CD4-positive, CD25-positive, alpha-beta regulatory T cell (primary cell): ENCODE data around the gene AMN. TPM values are rescaled to one million over a fixed set of nuclear protein-coding genes. Genes with fewer than 3 reads are reported as not detected.

ENCODE experiments used
- ATAC-seq, 2 donors: fragments of 150-1000 bp; cut with Tn5 transposase; one replicate each; pipeline ENCODE4 v1.10.0; 2021; ENCODE audit warnings: low read depth in 2 of 2, moderate number of reproducible peaks in 2 of 2, moderate library complexity in 1 of 2
- DNase-seq, 3 donors: peaks; one replicate each; pipeline versions ENCODE4 v3.0.0 to v3.0.0-alpha.2; 2012 to 2022; ENCODE audit warnings: mixed read lengths in 1 of 3
- H3K27ac ChIP-seq: one replicate; pipeline ENCODE4 v1.7.0; 2013; ENCODE audit warnings: mild to moderate bottlenecking, low read length; ENCODE audit not compliant: insufficient read depth, poor library complexity, severe bottlenecking
- H3K27me3 ChIP-seq: one replicate; pipeline ENCODE4 v1.7.0; 2013; ENCODE audit warnings: low read length; ENCODE audit not compliant: control insufficient read depth, insufficient read depth
- H3K36me3 ChIP-seq: one replicate; pipeline ENCODE4 v1.7.0; 2013; ENCODE audit warnings: mild to moderate bottlenecking, low read length, moderate library complexity; ENCODE audit not compliant: control insufficient read depth, insufficient read depth
- H3K4me1 ChIP-seq: 2 replicates; pipeline ENCODE4 v1.7.0; 2013; ENCODE audit warnings: mild to moderate bottlenecking, low read length; ENCODE audit not compliant: insufficient read depth, control insufficient read depth, poor library complexity, severe bottlenecking
- H3K4me3 ChIP-seq: one replicate; pipeline ENCODE4 v1.7.0; 2013; ENCODE audit warnings: low read depth, mild to moderate bottlenecking, low read length, moderate library complexity
- H3K9me3 ChIP-seq, 2 experiments: 1 replicate in 1 of 2; 2 replicates in 1 of 2; pipeline ENCODE4 v1.7.0; 2013; ENCODE audit warnings: low read length in 2 of 2, mild to moderate bottlenecking in 1 of 2, moderate library complexity in 1 of 2; ENCODE audit not compliant: control insufficient read depth in 2 of 2
- H3K27ac Mint-ChIP-seq, 3 donors: one replicate each; pipeline ENCODE4 v1.8.0; 2020 to 2022; ENCODE audit warnings: mild to moderate bottlenecking in 3 of 3, mixed read lengths in 3 of 3, moderate library complexity in 2 of 3
- H3K27me3 Mint-ChIP-seq: one replicate; pipeline ENCODE4 v1.8.0; 2022; ENCODE audit warnings: mild to moderate bottlenecking, mixed read lengths
- H3K36me3 Mint-ChIP-seq: one replicate; pipeline ENCODE4 v1.8.0; 2020; ENCODE audit warnings: mixed read lengths
- H3K4me1 Mint-ChIP-seq, 4 donors: one replicate each; pipeline ENCODE4 v1.8.0; 2020 to 2022; ENCODE audit warnings: mixed read lengths in 4 of 4, mild to moderate bottlenecking in 1 of 4
- H3K4me3 Mint-ChIP-seq, 4 donors: one replicate each; pipeline ENCODE4 v1.8.0; 2020 to 2022; ENCODE audit warnings: mild to moderate bottlenecking in 4 of 4, mixed read lengths in 4 of 4, moderate library complexity in 3 of 4
- H3K9me3 Mint-ChIP-seq, 7 donors: one replicate each; pipeline ENCODE4 v1.8.0; 2020 to 2022; ENCODE audit warnings: mixed read lengths in 7 of 7, mild to moderate bottlenecking in 3 of 7, moderate library complexity in 2 of 7
- polyA plus RNA-seq, 4 donors: library from polyadenylated mRNA; unstranded; fragments of 300-500 nt; fragmentation: Illumina TruSeq; gene quantifications; one replicate each; pipeline ENCODE4 v1.2.3, GENCODE V29; 2021
- total RNA-seq: library from RNA; stranded (reverse); gene quantifications from one replicate; pipeline ENCODE4 v1.2.3, GENCODE V29; 2022

Gene AMN
- total and polyA plus RNA-seq, 5 donors from 2014 or later, result 0.24 to 2.2 (median 0.66) TPM; not detected in 1

DNA sequence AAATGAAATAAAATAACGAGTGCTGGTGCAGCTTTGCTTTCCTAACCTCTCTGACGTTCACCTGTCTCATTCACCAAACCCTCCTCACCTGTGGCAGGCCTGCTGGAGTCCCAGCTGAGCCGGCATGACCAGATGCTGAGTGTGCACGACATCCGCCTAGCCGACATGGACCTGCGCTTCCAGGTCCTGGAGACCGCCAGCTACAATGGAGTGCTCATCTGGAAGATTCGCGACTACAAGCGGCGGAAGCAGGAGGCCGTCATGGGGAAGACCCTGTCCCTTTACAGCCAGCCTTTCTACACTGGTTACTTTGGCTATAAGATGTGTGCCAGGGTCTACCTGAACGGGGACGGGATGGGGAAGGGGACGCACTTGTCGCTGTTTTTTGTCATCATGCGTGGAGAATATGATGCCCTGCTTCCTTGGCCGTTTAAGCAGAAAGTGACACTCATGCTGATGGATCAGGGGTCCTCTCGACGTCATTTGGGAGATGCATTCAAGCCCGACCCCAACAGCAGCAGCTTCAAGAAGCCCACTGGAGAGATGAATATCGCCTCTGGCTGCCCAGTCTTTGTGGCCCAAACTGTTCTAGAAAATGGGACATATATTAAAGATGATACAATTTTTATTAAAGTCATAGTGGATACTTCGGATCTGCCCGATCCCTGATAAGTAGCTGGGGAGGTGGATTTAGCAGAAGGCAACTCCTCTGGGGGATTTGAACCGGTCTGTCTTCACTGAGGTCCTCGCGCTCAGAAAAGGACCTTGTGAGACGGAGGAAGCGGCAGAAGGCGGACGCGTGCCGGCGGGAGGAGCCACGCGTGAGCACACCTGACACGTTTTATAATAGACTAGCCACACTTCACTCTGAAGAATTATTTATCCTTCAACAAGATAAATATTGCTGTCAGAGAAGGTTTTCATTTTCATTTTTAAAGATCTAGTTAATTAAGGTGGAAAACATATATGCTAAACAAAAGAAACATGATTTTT lies 17.1 kb upstream of the AMN start:
- Histone ChIP-seq H3K27ac (no peak overlapping the region), H3K27me3 (no peaks in the 10 kb centered on the region), H3K4me3 (no peak overlapping the region), H3K36me3 (peaks cover 43% of the 10 kb centered on the region), H3K9me3 (no peaks in the 10 kb centered on the region), H3K4me1 (no peaks in the 10 kb centered on the region)
- Mint-ChIP-seq H3K9me3 (no peaks in the 10 kb centered on the region), H3K4me1 (peaks cover 0 to 10% (median 5%) of the 10 kb centered on the region in 4 donors), H3K36me3 (peaks cover 31% of the 10 kb centered on the region), H3K27ac (peak overlapping the region in 1 of 3 donors; percentile 62), H3K27me3 (no peaks in the 10 kb centered on the region), H3K4me3 (no peak overlapping the region)
- ATAC-seq (no peak), DNase-seq (no peak)

DNA sequence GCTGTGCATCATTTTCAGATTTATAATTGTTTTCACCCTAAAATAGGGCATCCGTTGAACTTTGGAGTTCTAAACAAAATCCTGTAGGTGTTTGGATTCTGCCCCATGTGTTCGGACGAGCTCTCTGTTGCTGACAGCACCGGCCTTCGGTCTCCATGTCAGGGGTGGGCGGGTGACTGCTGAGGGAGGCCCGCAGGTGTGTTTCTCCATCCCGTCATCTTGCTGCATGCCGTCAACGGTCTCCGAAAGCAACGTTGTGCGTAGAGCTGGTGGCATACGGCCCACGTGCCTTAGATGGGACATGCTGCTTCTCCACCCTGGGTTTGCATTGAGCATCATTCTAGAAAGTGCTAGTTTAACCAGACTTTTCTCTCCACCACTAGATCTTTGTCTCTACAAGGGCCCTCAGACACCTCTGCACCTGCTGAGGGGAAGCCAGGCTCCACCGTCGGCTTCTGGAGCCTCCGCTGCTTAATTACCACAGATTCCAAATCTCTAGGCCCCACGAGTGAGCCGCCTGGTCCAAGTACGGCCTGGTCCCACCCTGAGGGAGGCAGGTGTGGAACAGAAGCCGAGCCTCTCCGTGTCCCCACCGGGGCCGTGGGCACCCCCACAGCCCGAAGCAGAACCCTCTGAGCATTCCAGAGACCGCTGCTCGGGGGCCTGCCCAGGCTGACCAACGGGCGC lies 15.7 kb upstream of the AMN start:
- Histone ChIP-seq H3K4me3 (no peak overlapping the region), H3K27me3 (no peaks in the 10 kb centered on the region), H3K27ac (no peak overlapping the region), H3K36me3 (peaks cover 43% of the 10 kb centered on the region), H3K4me1 (no peaks in the 10 kb centered on the region), H3K9me3 (no peaks in the 10 kb centered on the region)
- ATAC-seq (no peak), DNase-seq (no peak)
- no peaks in the 10 kb centered on the region for H3K4me1 Mint-ChIP-seq
- no peak overlapping the region for H3K27ac Mint-ChIP-seq
- no peaks in the 10 kb centered on the region for H3K27me3 Mint-ChIP-seq
- H3K36me3 Mint-ChIP-seq, result peaks cover 31% of the 10 kb centered on the region
- H3K9me3 Mint-ChIP-seq, result no peaks in the 10 kb centered on the region
- H3K4me3 Mint-ChIP-seq, result no peak overlapping the region

DNA sequence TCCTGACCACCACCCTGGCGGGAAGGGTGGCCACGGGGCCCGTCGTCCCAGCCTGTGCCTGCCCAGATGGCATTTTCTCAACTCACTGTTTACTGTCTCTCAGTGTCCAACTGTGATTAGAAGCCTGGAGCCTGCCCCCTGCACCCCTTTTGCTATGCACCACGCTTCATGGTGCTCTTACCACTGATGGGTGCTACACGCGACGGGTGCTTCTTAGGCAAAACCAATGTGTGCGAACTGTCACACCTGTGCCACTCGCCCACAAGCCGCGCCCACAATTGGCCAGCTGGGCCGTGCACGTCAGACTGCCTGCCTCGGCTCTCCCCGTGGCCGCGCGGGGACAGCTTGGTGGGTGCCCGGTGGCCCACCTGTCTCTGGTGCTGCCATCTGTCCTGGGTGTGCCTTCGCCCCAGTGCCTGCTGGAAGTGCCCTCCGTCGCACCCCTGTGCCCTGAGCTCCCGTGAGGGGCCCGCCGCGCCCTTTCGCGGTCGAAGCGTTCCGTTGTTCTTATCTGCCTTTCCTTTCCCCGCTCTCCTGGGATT lies 15.1 kb upstream of the AMN start:
- Mint-ChIP-seq H3K27me3 (no peaks in the 10 kb centered on the region), H3K36me3 (peaks cover 31% of the 10 kb centered on the region)
- no peak for DNase-seq

DNA sequence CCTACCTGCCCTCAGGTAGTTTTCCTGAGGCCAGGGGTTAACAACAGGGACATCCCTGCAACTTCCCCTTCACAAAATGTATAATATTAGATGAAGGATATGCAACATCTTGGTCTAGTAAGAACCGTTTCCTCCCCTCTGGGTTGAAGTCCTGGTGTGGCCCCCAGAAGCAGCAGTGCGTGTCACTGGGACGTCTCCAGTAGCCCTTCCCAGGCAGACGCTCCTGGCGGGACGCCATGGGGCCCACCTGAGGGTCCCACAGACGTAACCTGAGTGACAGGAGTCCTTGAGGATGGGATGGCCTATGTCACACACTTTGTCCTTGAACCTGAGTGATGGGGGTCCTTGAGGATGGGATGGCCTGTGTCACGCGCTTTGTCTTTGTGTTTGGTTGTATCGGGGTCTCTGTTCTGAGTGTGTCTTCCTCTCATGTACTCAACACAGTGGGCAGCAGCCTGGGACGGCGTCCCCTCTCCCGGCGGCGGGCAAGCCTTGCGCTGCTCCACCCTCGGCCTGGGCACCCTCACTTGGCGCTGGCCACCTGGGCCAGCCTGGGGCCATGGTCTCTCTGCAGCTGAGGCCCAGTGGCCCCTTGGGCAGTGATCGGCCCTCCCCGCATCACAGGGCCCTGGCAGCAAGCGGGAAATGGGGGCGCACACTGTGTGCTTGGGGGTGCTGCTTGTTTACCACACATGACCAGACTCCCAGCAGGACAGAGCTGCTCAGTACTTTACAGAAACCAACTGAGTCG lies 14.3 kb upstream of the AMN start:
- H3K4me3 ChIP-seq, result no peak overlapping the region
- peaks cover 36% of the 10 kb centered on the region for H3K36me3 ChIP-seq
- ATAC-seq, result no peak
- H3K9me3 Mint-ChIP-seq, result no peaks in the 10 kb centered on the region
- no peaks in the 10 kb centered on the region for H3K27me3 ChIP-seq
- no peak overlapping the region for H3K4me3 Mint-ChIP-seq
- H3K27ac ChIP-seq, result no peak overlapping the region
- no peak overlapping the region for H3K27ac Mint-ChIP-seq
- no peaks in the 10 kb centered on the region for H3K27me3 Mint-ChIP-seq
- DNase-seq, result no peak
- H3K4me1 ChIP-seq, result no peaks in the 10 kb centered on the region
- no peaks in the 10 kb centered on the region for H3K9me3 ChIP-seq
- no peaks in the 10 kb centered on the region for H3K4me1 Mint-ChIP-seq
- H3K36me3 Mint-ChIP-seq, result peaks cover 28% of the 10 kb centered on the region

More for the DNA sequence above, 15.1 kb upstream of the AMN start:
- H3K4me3 Mint-ChIP-seq, result peak overlapping the region in 1 of 4 donors; percentile 54
- Histone ChIP-seq H3K27ac (no peak overlapping the region), H3K4me1 (no peaks in the 10 kb centered on the region), H3K27me3 (no peaks in the 10 kb centered on the region), H3K9me3 (no peaks in the 10 kb centered on the region), H3K36me3 (peaks cover 40% of the 10 kb centered on the region), H3K4me3 (no peak overlapping the region)
- H3K4me1 Mint-ChIP-seq, result no peaks in the 10 kb centered on the region
- no peak for ATAC-seq
- H3K9me3 Mint-ChIP-seq, result no peaks in the 10 kb centered on the region
- no peak overlapping the region for H3K27ac Mint-ChIP-seq

DNA sequence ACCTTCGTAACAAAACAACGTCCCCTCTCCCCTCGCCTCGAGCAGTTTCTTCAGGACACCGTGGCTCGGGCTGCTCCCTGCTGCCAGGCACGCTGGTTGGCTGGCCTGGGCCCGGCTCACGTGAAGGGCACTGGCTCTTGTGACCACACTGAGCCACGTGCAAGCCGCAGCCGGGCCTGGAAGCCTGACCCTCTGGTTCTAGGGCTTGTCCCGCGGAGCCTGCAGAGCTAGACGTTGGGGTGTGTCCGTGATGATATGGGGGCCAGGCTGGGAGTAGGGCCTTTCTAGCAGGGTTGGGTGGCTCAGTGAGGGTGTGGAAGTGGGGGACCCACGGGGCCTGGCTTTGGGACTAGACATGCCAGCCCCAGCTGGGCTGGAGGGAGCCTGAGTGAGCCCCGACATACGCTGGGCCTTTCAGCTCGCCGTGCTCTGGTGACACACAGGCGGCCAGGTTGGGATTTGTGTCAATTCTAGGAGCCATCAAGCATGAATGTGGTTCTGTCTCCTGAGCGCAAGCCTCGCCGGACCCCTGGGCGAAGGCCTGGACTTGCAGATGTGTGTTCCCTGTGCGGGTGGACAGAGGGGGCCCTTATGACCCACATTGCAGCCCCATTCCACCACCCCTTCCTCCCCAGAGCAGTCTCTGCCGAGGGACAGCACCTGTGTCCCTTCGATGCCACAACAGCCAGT lies 13.6 kb upstream of the AMN start:
- Mint-ChIP-seq H3K27me3 (no peaks in the 10 kb centered on the region), H3K4me3 (no peak overlapping the region), H3K27ac (no peak overlapping the region), H3K4me1 (no peaks in the 10 kb centered on the region), H3K9me3 (no peaks in the 10 kb centered on the region), H3K36me3 (peaks cover 23% of the 10 kb centered on the region)
- H3K27me3 ChIP-seq, result no peaks in the 10 kb centered on the region
- H3K4me3 ChIP-seq, result no peak overlapping the region
- no peak overlapping the region for H3K27ac ChIP-seq
- no peaks in the 10 kb centered on the region for H3K4me1 ChIP-seq
- DNase-seq (no peak), ATAC-seq (no peak)
- H3K9me3 ChIP-seq, result no peaks in the 10 kb centered on the region
- peaks cover 28% of the 10 kb centered on the region for H3K36me3 ChIP-seq

DNA sequence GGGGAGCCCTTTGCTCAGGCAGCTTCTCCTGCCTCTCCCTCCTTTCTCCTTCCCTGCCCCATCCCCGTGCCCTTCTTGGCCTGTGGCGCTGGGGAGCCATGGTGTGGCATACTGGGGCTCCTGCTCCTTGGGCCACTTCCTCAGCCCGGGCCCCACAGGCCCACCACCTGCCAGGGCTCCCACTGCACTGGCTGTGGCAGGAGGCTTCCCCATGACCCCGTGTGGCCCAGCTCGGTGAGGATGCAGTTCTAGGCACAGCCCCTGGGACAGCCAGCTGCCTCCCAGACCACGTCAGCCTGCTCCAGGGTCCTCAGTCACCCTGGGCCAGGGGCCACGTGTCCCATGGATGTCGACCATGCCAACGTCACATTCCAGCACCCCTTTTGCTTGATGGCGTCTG lies 13.0 kb upstream of the AMN start:
- Mint-ChIP-seq H3K27me3 (no peaks in the 10 kb centered on the region), H3K27ac (no peak overlapping the region), H3K4me1 (no peaks in the 10 kb centered on the region), H3K4me3 (no peak overlapping the region), H3K36me3 (peaks cover 23% of the 10 kb centered on the region), H3K9me3 (no peaks in the 10 kb centered on the region)
- ATAC-seq, result no peak
- H3K36me3 ChIP-seq, result peaks cover 24% of the 10 kb centered on the region
- H3K27ac ChIP-seq, result no peak overlapping the region
- no peaks in the 10 kb centered on the region for H3K4me1 ChIP-seq
- no peak for DNase-seq
- H3K4me3 ChIP-seq, result no peak overlapping the region
- H3K27me3 ChIP-seq, result no peaks in the 10 kb centered on the region
- H3K9me3 ChIP-seq, result no peaks in the 10 kb centered on the region

DNA sequence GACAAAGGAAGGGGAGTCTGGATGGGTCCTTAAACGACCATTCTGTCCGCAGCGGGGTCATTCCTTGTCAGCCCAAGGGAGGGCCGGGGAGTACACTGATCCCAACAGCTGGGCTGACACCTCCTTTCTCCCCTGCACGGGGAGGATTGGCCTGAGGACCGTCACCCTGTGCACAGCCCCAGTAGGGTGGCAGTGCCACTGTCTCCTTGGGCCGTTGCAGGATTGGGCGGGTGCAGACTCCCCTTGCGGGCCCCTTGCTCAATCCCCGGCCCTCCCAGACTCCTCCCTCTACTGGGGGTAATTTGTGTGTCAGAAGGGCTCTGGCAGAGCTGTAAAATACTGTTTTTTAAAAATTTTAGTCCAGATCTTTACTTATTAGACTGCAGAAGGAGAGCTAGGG lies 12.6 kb upstream of the AMN start:
- Mint-ChIP-seq H3K27me3 (no peaks in the 10 kb centered on the region), H3K9me3 (no peaks in the 10 kb centered on the region), H3K4me3 (no peak overlapping the region), H3K4me1 (no peaks in the 10 kb centered on the region), H3K27ac (no peak overlapping the region), H3K36me3 (peaks cover 23% of the 10 kb centered on the region)
- Histone ChIP-seq H3K27me3 (no peaks in the 10 kb centered on the region), H3K27ac (no peak overlapping the region), H3K9me3 (no peaks in the 10 kb centered on the region), H3K4me1 (no peaks in the 10 kb centered on the region), H3K4me3 (no peak overlapping the region), H3K36me3 (peaks cover 23% of the 10 kb centered on the region)
- no peak for DNase-seq
- ATAC-seq, result no peak
